Central memory CD8-positive, alpha-beta T cell (primary cell): ENCODE results near the gene TNFRSF19.

Experiments used
- ATAC-seq: fragments of 150-1000 bp; cut with Tn5 transposase; replicated peaks from 2 replicates; pipeline ENCODE4 v1.10.0; 2022; ENCODE audit warnings: mild to moderate bottlenecking, moderate FRiP score, moderate number of reproducible peaks; ENCODE audit not compliant: poor library complexity, severe bottlenecking; ENCODE audit errors: extremely low read depth
- DNase-seq, 2 donors: peaks; one replicate each; pipeline ENCODE4 v3.0.0; 2021; ENCODE audit warnings: low spot score in 2 of 2
- H3K27ac Mint-ChIP-seq: one replicate; pipeline ENCODE4 v1.8.0; 2022; ENCODE audit warnings: low read depth, mild to moderate bottlenecking, moderate library complexity, mixed read lengths
- H3K27me3 Mint-ChIP-seq: one replicate; pipeline ENCODE4 v1.8.0; 2022; ENCODE audit warnings: mixed read lengths
- H3K36me3 Mint-ChIP-seq: one replicate; pipeline ENCODE4 v1.8.0; 2022; ENCODE audit warnings: mild to moderate bottlenecking, moderate library complexity, mixed read lengths; ENCODE audit not compliant: insufficient read depth
- H3K4me1 Mint-ChIP-seq: one replicate; pipeline ENCODE4 v1.8.0; 2022; ENCODE audit warnings: mixed read lengths
- H3K4me3 Mint-ChIP-seq: one replicate; pipeline ENCODE4 v1.8.0; 2022; ENCODE audit warnings: mild to moderate bottlenecking, moderate library complexity, mixed read lengths
- H3K9me3 Mint-ChIP-seq: one replicate; pipeline ENCODE4 v1.8.0; 2022; ENCODE audit warnings: mixed read lengths

The TNFRSF19 gene

DNA sequence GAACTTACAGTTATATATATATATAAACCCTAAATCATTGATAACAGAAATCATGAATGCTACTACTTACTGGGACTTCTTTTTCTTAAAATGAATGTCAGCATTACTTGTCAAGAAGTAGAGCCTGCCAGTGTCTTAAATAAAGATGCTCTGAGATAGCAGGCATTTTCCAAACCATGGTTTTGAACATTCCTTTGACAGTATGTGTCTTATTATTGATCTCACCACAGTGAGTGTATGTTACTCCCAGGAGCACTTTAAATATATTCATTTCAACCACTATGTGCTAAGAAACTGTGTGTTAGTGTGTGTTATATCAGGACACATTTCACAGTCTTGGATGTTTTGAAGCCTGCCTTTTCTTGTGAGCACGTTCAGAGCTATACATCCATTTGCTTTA lies 28.2 kb downstream of the TNFRSF19 start:
- ATAC-seq (no peak), DNase-seq (no peak)
- Mint-ChIP-seq H3K36me3 (peaks cover 2% of the 10 kb centered on the region), H3K4me1 (no peaks in the 10 kb centered on the region), H3K4me3 (no peak overlapping the region), H3K27ac (no peak overlapping the region), H3K9me3 (no peaks in the 10 kb centered on the region), H3K27me3 (peaks cover 76% of the 10 kb centered on the region)

DNA sequence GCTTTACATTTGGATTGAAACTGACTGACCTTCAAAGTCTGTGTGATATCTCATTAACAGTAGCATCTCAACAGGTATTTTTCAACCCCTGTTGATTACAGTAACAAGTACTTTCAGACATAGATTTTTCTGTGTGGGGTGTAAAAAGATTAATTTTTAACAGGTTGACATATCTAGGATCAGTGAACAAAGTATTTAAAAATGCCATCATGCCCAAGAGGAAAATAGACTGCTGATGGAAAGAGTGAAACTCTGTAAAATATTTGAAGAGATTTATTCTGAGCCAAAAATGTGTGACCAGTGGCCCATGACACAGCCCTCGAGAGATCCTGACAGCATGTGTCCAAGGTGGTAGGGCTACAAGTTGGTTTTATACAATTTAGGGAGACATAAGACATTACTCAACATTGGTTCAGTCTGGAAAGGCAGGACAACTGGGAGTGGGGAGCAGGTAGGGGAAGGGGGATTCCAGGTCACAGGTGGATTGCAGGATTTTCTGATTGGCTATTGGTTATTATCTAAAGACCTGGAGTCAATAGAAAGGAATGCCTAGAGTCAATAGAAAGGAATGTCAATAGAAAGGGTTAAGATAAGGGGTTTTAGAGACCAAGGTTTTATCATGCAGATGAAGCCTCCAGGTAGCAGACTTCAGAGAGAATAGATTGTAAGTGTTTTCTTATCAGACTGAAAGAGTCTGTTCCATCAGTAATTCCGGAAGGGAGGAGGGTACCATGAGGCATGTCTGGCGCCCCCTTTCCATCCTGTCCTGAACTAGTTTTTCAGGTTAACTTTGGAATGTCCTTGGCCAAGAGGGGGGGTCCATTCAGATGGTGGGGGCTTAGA lies 29.1 kb downstream of the TNFRSF19 start:
- Mint-ChIP-seq H3K4me3 (no peak overlapping the region), H3K27me3 (peaks cover 84% of the 10 kb centered on the region), H3K4me1 (no peaks in the 10 kb centered on the region), H3K36me3 (peaks cover 2% of the 10 kb centered on the region), H3K9me3 (no peaks in the 10 kb centered on the region), H3K27ac (no peak overlapping the region)
- ATAC-seq: no peak
- no peak for DNase-seq

DNA sequence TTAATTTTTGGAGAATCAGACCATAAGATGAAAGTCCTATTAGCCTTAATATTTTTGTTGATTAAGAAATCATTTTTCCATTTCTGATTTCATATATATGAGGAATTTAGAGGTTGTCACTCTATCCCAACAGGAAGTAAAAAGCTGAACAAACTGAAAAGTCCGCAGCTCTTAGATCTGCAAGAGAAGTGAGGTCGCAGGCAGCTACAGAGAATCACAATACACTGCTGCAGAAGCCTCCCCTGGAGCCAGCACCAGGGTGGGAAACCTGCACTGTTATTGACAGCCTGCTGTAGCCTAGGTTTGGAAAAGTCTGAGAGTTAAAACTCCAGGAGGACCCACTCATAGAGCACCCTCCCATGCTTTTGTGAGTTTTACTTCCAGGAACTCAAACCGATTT lies 29.9 kb downstream of the TNFRSF19 start:
- no peak overlapping the region for H3K4me3 Mint-ChIP-seq
- no peaks in the 10 kb centered on the region for H3K4me1 Mint-ChIP-seq

GRCh38 chr13:23600534-23600933 lies 30.3 kb downstream of the TNFRSF19 start:
- peaks cover 2% of the 10 kb centered on the region for H3K36me3 Mint-ChIP-seq
- no peaks in the 10 kb centered on the region for H3K9me3 Mint-ChIP-seq
- H3K27ac Mint-ChIP-seq: no peak overlapping the region
- DNase-seq: no peak
- ATAC-seq: no peak
- H3K27me3 Mint-ChIP-seq: peaks cover 88% of the 10 kb centered on the region
- H3K4me1 Mint-ChIP-seq: no peaks in the 10 kb centered on the region
- H3K4me3 Mint-ChIP-seq: no peak overlapping the region

More for the DNA sequence above, 29.9 kb downstream of the TNFRSF19 start:
- DNase-seq: no peak
- no peak overlapping the region for H3K27ac Mint-ChIP-seq
- H3K27me3 Mint-ChIP-seq: peaks cover 88% of the 10 kb centered on the region
- ATAC-seq: no peak
- H3K9me3 Mint-ChIP-seq: no peaks in the 10 kb centered on the region
- H3K36me3 Mint-ChIP-seq: peaks cover 2% of the 10 kb centered on the region

GRCh38 chr13:23605831-23606230 lies 35.6 kb downstream of the TNFRSF19 start:
- no peak for ATAC-seq
- no peaks in the 10 kb centered on the region for H3K9me3 Mint-ChIP-seq

GRCh38 chr13:23608138-23608537 lies 37.9 kb downstream of the TNFRSF19 start:
- peaks cover 72% of the 10 kb centered on the region for H3K27me3 Mint-ChIP-seq
- H3K36me3 Mint-ChIP-seq: no peaks in the 10 kb centered on the region
- no peaks in the 10 kb centered on the region for H3K9me3 Mint-ChIP-seq
- no peak for ATAC-seq
- H3K4me3 Mint-ChIP-seq: no peak overlapping the region
- DNase-seq: no peak
- no peak overlapping the region for H3K27ac Mint-ChIP-seq
- no peaks in the 10 kb centered on the region for H3K4me1 Mint-ChIP-seq

More at GRCh38 chr13:23605831-23606230, 35.6 kb downstream of the TNFRSF19 start:
- H3K4me1 Mint-ChIP-seq: no peaks in the 10 kb centered on the region
- DNase-seq: no peak
- peaks cover 2% of the 10 kb centered on the region for H3K36me3 Mint-ChIP-seq
- H3K27ac Mint-ChIP-seq: no peak overlapping the region
- H3K4me3 Mint-ChIP-seq: no peak overlapping the region
- H3K27me3 Mint-ChIP-seq: peaks cover 78% of the 10 kb centered on the region

- Mint-ChIP-seq H3K27ac (no peak overlapping the region), H3K27me3 (peaks cover 72% of the 10 kb centered on the region), H3K36me3 (no peaks in the 10 kb centered on the region), H3K9me3 (no peaks in the 10 kb centered on the region), H3K4me1 (no peaks in the 10 kb centered on the region), H3K4me3 (no peak overlapping the region)
- DNase-seq (no peak), ATAC-seq (no peak)
These were observed 38.6 kb downstream of the TNFRSF19 start for GRCh38 chr13:23608701-23609413.

DNA sequence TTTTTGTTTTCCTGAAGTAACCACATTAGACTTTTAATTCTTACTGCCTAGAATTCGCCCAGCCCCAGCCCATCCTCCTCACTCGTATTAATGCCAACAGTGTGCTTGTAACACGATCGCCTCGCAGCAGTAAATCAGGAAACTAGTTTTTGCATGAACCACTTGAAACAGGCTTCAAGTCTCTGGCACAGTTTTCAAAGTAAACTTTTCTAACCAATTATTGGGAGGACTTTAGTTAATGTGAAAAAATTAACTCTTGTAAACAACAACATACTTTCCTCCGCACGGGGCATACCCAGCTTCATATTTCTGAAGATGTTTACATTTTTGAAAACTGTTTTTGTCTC lies 39.2 kb downstream of the TNFRSF19 start:
- H3K4me3 Mint-ChIP-seq: no peak overlapping the region

DNA sequence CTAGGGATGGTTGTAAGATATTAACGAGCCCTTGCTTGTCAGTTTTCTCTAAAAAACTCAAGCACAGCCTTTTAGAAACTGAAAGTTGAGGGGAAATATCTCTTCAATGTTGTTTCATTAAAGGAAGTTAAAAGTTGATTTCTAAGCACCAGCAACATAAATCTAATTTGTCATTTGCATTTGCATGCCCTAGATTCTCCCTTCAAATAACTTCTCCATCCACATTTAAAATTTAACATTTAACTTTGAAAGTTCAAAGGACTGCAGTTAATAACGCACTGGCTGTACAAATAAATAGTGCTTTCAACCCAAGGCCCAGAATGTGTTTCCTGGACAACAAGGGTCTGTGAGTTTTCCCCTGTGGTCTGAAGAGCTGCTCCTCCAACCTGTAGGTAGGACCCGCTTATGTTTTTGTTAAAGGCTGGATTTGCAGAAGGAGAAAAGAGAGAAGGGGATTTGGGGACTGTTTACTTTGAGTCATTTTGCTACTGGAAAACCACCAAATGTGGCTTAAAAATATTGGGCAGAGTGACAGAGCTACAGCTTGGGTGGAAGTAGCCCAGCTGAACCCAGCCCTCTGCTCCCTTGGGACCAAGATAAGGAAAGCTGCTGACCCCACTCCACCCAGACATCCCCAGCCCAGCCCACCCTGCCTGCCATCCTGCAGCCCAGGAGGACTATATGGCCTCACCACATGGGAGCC lies 39.8 kb downstream of the TNFRSF19 start:
- Mint-ChIP-seq H3K36me3 (no peaks in the 10 kb centered on the region), H3K27ac (no peak overlapping the region), H3K4me3 (no peak overlapping the region), H3K4me1 (no peaks in the 10 kb centered on the region), H3K27me3 (peaks cover 69% of the 10 kb centered on the region), H3K9me3 (no peaks in the 10 kb centered on the region)
- ATAC-seq (no peak), DNase-seq (no peak)

More for the DNA sequence above, 39.2 kb downstream of the TNFRSF19 start:
- Mint-ChIP-seq H3K9me3 (no peaks in the 10 kb centered on the region), H3K27me3 (peaks cover 74% of the 10 kb centered on the region), H3K4me1 (no peaks in the 10 kb centered on the region), H3K27ac (no peak overlapping the region), H3K36me3 (no peaks in the 10 kb centered on the region)
- DNase-seq: no peak
- no peak for ATAC-seq

DNA sequence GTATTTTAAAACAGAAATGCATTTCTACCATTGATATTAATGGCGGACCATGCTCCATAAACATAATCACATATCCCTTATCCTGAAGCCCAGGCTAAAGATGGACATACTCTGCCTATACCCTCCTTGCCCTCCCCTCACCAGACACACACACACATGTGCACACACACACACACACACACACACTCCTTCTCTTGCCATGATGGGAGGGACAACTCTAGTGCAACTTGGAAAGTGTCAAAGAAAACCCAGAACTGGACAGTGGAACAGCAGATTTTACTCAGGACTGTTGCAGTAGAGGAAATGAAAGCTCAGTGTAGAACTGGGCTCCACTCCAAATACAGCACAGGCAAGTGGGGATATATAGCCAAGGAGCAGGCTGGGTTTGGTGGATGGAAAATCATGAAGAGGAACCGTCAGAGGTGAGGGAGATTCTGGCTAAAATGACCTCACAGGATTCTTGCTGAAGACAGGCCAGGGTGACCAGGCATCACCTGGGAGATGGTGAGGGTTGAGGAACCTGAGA lies 40.8 kb downstream of the TNFRSF19 start:
- H3K27ac Mint-ChIP-seq: no peak overlapping the region
- no peaks in the 10 kb centered on the region for H3K9me3 Mint-ChIP-seq
- no peak for ATAC-seq
- no peak overlapping the region for H3K4me3 Mint-ChIP-seq
- DNase-seq: no peak
- no peaks in the 10 kb centered on the region for H3K36me3 Mint-ChIP-seq
- H3K27me3 Mint-ChIP-seq: peaks cover 61% of the 10 kb centered on the region
- no peaks in the 10 kb centered on the region for H3K4me1 Mint-ChIP-seq

DNA sequence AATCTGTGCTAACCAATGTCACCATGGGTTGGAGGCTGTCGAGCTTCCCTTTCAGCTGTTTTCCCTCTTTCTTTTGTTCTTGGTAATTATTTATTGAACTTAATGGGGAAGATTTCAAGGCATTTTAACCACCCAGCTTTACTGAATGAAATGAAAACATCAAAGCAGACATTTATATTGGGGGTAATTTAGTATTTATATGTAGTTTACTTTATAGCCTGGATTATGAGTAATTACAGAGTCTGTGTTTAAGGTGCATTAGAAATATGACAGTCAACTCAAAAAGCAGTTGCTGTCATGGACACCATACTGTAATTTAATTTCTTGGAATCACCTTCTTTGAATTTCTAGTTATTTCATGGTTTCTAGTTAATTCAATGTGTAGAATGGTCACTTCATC lies 42.0 kb downstream of the TNFRSF19 start:
- H3K27ac Mint-ChIP-seq: no peak overlapping the region
- DNase-seq: no peak
- no peaks in the 10 kb centered on the region for H3K36me3 Mint-ChIP-seq
- no peaks in the 10 kb centered on the region for H3K9me3 Mint-ChIP-seq
- no peak overlapping the region for H3K4me3 Mint-ChIP-seq
- peaks cover 69% of the 10 kb centered on the region for H3K27me3 Mint-ChIP-seq
- ATAC-seq: no peak
- no peaks in the 10 kb centered on the region for H3K4me1 Mint-ChIP-seq

DNA sequence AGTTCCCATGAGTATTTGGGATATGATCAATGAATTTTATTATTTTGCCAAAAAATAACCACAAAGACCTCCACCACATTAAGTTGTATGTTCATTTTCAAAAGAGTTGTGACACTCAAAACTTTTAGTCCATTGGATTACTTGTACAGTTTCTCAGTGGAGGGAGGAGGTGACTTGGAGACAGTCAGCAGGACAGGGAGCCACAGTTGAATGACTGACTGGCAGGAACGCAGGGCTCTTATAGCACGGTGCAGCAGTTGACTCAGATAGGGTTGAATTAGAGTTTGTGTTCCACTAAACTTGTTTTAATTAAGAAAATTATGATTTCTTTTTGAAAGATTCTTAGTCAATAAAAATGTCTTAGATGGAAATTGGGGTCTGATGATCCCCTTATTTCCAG lies 42.5 kb downstream of the TNFRSF19 start:
- Mint-ChIP-seq H3K4me1 (no peaks in the 10 kb centered on the region), H3K36me3 (no peaks in the 10 kb centered on the region)
- ATAC-seq: no peak

More for the DNA sequence above, 42.5 kb downstream of the TNFRSF19 start:
- H3K27ac Mint-ChIP-seq: no peak overlapping the region
- H3K9me3 Mint-ChIP-seq: no peaks in the 10 kb centered on the region
- no peak for DNase-seq
- H3K27me3 Mint-ChIP-seq: peaks cover 74% of the 10 kb centered on the region
- H3K4me3 Mint-ChIP-seq: no peak overlapping the region
